Ramos (cell line): ENCODE results near the gene CHKA.

Experiments used
- in situ Hi-C: fragments of 300-500 bp; cut with MboI; formaldehyde crosslinking; loops from one replicate; pipeline ENCODE4 v1.14.3; 2022; ENCODE audit warnings: low sequenced_read_pairs; ENCODE audit not compliant: unreplicated experiment

Gene CHKA

DNA sequence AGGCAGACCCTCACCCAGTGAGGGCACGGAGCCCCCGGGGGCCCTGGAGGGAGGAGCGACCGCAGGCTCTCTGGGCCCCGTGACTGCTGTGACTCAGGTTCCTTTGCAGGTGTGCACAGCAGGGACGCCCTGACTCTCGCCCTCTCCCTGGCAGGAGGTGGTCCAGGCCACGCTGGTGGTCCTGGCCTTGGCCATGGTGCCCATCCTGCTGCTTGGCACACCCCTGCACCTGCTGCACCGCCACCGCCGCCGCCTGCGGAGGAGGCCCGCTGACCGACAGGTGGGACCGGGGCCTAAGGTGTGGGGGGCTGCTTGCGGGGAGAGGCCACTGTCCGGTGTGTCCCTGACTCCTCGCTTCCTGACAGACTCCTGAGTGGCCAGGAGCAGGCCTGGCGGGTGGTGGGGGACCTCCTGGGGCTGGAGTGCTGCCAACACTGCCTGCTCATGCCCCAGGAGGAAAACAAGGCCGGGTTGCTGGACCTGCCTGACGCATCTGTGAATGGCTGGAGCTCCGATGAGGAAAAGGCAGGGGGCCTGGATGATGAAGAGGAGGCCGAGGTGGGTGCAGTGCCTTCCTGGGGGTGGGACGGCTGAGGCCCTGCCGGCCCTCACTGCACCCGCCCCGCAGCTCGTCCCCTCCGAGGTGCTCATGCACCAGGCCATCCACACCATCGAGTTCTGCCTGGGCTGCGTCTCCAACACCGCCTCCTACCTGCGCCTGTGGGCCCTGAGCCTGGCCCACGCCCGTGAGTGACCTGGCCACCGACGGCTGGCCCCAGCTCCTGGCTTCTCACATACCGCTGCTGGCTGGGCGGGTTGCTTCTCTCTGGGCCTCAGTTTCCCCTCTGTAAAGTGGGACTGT, 71.4 kb downstream of the CHKA start:
- in situ Hi-C loops: no loop called here

GRCh38 chr11:68048681-68049508, 72.3 kb downstream of the CHKA start:
- in situ Hi-C loops: no loop called here

DNA sequence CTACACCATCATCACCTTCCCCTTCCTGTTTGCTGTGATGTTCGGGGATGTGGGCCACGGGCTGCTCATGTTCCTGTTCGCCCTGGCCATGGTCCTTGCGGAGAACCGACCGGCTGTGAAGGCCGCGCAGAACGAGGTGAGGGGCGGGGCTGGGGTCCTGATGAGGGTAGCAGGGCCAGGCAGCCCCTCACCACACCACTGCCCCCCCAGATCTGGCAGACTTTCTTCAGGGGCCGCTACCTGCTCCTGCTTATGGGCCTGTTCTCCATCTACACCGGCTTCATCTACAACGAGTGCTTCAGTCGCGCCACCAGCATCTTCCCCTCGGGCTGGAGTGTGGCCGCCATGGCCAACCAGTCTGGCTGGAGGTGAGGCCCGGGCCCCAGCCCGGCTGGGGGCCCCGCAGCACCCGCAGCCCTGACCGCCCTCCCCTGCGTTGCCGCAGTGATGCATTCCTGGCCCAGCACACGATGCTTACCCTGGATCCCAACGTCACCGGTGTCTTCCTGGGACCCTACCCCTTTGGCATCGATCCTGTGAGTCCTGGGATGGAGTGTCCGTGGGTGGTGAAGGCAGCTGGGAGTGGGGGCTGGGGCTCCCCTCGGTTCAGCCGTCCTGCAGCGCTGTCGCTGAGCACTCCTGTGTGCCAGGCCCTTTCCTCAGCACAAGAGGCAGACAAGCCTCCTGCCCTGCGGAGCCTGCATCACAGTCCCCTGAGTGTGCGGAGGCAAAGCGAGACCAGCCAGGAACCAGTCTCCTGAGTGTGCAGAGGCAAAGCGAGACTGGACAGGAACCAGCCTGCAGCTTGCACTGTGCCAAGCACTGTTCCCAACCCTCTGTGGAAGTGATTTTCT, 73.5 kb downstream of the CHKA start:
- in situ Hi-C loops: no loop called here

GRCh38 chr11:68044898-68045351, 76.3 kb downstream of the CHKA start:
- in situ Hi-C loops: no loop called here

- in situ Hi-C loops: no loop called here
Measured at GRCh38 chr11:68044145-68044813, 76.9 kb downstream of the CHKA start.

DNA sequence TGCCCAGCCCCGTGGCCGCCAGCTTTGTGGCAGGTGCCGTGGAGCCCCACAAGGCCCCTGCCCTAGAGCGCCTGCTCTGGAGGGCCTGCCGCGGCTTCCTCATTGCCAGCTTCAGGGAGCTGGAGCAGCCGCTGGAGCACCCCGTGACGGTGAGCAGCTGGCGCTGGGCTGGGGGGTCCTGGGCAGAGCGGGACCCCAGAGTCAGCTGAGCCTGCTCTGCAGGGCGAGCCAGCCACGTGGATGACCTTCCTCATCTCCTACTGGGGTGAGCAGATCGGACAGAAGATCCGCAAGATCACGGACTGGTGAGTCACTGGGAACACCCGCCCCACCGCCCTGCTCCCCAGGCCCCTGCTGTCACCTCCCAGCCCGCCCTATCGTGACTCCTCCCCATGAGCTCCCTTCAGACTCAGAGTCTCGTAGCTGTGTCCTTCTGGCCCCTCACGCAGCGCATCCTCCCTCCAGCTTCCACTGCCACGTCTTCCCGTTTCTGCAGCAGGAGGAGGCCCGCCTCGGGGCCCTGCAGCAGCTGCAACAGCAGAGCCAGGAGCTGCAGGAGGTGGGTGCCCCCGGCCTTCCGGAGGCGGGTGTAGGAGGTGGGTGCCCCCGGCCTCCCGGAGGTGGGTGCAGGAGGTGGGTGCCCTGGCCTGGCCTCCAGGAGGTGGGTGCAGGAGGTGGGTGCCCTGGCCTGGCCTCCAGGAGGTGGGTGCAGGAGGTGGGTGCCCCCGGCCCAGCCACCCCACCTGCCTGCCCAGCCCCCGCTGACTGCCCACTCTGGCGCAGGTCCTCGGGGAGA, 77.6 kb downstream of the CHKA start:
- in situ Hi-C loops: no loop called here

DNA sequence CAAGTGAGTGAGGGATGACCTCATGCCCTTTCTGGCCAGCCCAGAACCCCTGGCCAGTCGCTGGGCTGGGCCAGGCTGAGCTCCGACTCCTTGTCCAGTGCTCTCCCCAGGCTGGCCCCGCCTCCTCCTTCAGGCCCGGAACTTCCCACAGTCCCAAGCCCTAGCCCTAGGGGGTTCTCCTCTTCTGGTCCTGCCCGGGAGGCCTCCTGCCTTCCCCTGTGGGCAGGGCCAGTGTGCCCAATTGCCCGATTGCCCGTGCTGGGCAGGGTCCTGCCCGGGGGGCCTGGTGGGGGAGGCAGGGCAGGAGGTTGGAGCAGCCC, 78.2 kb downstream of the CHKA start:
- in situ Hi-C loops: no loop called here

- in situ Hi-C loops: no loop called here
Measured at GRCh38 chr11:68042219-68043028, 78.8 kb downstream of the CHKA start.

GRCh38 chr11:68041617-68042218, 79.5 kb downstream of the CHKA start:
- in situ Hi-C loops: no loop called here

- in situ Hi-C loops: no loop called here
Measured at GRCh38 chr11:68040957-68041591, 80.1 kb downstream of the CHKA start.

DNA sequence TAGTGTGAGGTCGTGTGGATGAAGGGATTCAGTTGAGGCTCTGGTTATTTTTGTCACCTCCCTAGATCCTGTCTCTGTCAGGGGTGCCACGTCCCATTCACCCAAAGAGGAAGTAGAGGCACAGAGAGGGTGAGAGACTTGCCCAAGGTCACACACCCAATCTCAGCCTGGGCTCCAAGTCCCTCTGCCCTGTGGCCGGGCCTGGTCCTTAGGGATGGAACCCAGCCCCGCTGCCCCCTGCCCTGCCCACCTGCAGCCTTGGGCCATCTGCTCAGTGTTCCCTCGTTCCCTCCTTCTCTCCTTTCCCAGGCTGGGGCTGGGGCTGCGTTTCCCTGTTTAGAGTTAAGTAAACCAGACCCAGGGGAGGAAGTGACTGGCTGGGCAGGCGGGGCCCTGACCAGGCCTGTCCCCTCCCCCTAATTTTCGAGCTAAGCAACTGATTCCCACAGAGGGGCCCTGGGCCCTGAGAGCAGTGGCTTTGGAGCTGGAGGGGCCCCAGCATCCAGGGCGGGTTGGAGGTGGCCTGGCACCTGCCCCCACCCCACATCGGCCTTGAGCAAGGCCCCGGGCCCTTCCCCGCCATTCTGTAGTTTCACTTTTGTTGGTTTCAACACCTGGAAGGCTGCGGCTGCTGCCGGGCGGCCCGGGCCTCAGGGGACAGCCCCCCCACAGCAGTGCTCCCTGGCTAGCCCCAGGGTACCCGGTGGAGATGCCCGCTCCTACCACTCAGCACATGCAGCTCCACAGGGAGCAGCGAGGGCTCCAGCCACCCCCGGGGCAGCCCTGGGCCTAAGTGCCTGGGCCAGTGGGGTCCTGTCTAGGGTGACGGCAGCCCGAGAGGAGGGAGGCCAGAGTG, 80.9 kb downstream of the CHKA start:
- in situ Hi-C loops: no loop called here

DNA sequence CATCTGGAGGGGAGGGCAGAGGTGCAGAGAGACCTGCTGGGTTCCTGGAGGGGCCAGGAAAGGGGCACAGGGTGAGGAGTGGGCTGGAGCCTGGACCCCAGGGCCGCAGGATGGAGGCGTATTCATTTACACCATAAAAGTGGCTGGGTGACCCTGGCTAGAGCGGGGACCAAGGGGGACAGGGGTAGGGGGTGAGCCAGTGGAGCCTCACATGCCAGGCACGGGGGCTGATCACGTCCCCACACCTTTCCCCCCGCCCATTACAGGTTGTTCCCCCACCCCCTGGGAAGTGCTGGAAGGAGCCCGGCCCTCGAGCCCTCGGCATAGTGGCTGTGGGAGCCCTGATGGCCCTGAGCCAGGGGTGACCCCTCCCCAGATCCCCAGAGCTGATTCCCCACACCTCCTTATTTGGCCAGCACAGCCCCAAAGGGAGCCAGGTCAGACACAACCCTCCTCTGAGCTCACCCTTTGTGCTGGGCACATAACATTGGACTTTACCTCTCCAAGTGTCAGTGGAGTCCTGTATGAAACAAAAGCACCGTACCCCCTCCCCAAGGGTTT, 81.6 kb downstream of the CHKA start:
- in situ Hi-C loops: no loop called here

DNA sequence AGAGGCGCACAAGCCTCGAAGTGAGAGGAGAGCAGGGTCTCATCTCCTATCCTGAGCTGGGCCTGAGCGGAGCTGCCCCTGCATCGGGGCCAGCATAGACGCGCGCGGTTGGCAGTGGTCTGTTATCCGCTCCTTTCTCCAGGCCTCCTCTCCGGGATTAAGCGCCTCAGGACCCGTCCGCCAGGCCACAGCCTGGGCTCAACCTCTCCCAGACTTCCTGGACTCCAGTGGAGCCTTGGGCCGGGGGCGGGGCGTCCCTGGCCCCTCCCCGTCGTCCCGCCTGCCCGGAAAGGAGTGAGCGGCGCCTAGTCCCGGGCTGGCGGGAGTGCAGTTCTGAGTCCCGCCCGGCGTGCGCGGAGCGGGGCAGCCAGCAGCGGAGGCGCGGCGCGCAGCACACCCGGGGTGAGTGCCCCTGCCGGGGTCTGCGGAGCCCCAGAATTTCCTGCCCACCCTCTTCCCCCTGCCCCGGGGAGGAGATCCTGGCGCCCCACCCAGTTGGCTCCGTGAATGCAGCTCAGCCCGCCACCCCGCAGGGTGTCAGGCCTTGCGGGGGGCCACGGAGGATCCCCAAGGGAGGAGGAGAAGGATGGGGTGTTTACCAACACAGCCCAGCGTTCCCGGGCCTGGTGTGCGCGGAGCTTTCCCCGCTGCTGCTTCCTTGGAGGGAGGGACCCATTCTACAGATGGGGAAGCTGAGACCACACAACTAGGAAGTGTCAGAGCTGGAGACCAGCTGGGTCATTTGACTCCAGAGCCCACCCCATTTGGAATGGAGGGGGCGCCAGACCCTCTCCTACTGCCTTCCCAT, 82.3 kb downstream of the CHKA start, which contains the start of gene TCIRG1:
Gene TCIRG1 (plus strand): TSS at position 308 of the 808 bp plus-strand sequence. CDS start 2,247 bp downstream, outside the sequence.
- in situ Hi-C loops: no loop called here

GRCh38 chr11:68038226-68038717, 82.9 kb downstream of the CHKA start:
- in situ Hi-C loops: no loop called here
